SU-DHL-6 (cell line): ENCODE results near the gene TBX18.

Experiments
- H2AFZ ChIP-seq: fragments of 200-600 bp; sonication (generic); 2 replicates; pipeline ENCODE4 v1.6.1; 2014; ENCODE audit warnings: low read depth, mild to moderate bottlenecking, moderate library complexity, mixed read lengths, antibody characterized with exemption, low read length; ENCODE audit not compliant: severe bottlenecking
- H3F3A ChIP-seq: fragments of 200-600 bp; shearing (Covaris generic); 2 replicates; pipeline ENCODE4 v1.6.0; 2016; ENCODE audit warnings: antibody characterized with exemption, mild to moderate bottlenecking; ENCODE audit not compliant: insufficient read depth
- H3K27ac ChIP-seq: fragments of 200-600 bp; sonication (generic); 2 replicates; pipeline ENCODE4 v1.5.1; 2016; ENCODE audit warnings: low read depth, mild to moderate bottlenecking, low read length, moderate library complexity, mixed read lengths
- H3K27me3 ChIP-seq: fragments of 200-600 bp; sonication (generic), shearing (Covaris generic); 2 replicates; pipeline ENCODE4 v1.6.0; 2014; ENCODE audit warnings: mild to moderate bottlenecking, low read length
- H3K36me3 ChIP-seq: fragments of 200-600 bp; sonication (generic); 2 replicates; pipeline ENCODE4 v1.6.1; 2014; ENCODE audit warnings: mild to moderate bottlenecking, low read length, mixed read lengths
- H3K4me2 ChIP-seq: fragments of 300-600, 200-600 bp; shearing (Covaris generic), sonication (generic); 2 replicates; pipeline ENCODE4 v1.6.0; 2014; ENCODE audit warnings: low read length, low read depth, mild to moderate bottlenecking; ENCODE audit not compliant: poor library complexity, severe bottlenecking
- H3K4me3 ChIP-seq: fragments of 200-600 bp; sonication (generic); 2 replicates; pipeline ENCODE4 v1.5.1; 2014; ENCODE audit warnings: antibody characterized with exemption, low read length, mild to moderate bottlenecking, mixed read lengths; ENCODE audit not compliant: insufficient read depth, poor library complexity, severe bottlenecking
- H3K79me2 ChIP-seq: fragments of 200-600 bp; sonication (generic); 2 replicates; pipeline ENCODE4 v1.6.1; 2014; ENCODE audit warnings: mild to moderate bottlenecking, low read length, moderate library complexity; ENCODE audit not compliant: insufficient read depth
- H3K9ac ChIP-seq: fragments of 200-600 bp; sonication (generic); 2 replicates; pipeline ENCODE4 v1.7.0; 2014; ENCODE audit warnings: mild to moderate bottlenecking, low read length
- H3K9me2 ChIP-seq: fragments of 200-600 bp; sonication (generic); replicated peaks from 2 replicates; pipeline ENCODE4 v1.6.1; 2014; ENCODE audit warnings: low read length; ENCODE audit not compliant: insufficient read depth
- H3K9me3 ChIP-seq: fragments of 200-600 bp; sonication (generic); 2 replicates; pipeline ENCODE4 v1.6.1; 2014; ENCODE audit warnings: low read length, mixed read lengths; ENCODE audit not compliant: insufficient read depth
- H4K20me1 ChIP-seq: fragments of 200-600 bp; sonication (generic); 2 replicates; pipeline ENCODE4 v1.6.1; 2014; ENCODE audit warnings: low read depth, mild to moderate bottlenecking, antibody characterized with exemption, low read length, moderate library complexity, mixed read lengths
- CTCF ChIP-seq: fragments of 200-600 bp; sonication (generic); IDR thresholded peaks from one replicate; pipeline ENCODE4 v1.5.1; 2017; ENCODE audit warnings: antibody characterized with exemption, mild to moderate bottlenecking, low read length, moderate library complexity; ENCODE audit not compliant: insufficient read depth, poor library complexity, severe bottlenecking
- EZH2phosphoT487 ChIP-seq: fragments of 200-600 bp; sonication (generic), shearing (Covaris generic); conservative IDR thresholded peaks from 2 replicates; pipeline ENCODE4 v1.6.1; 2018; ENCODE audit warnings: mild to moderate bottlenecking, antibody characterized with exemption, low read length, moderate library complexity, mixed read lengths

Gene TBX18

GRCh38 chr6:84743616-84744015, 20.8 kb downstream of the TBX18 start:
- no peaks in the 10 kb centered on the region for H3K79me2 ChIP-seq
- H3K27me3 ChIP-seq: no peaks in the 10 kb centered on the region
- H3K27ac ChIP-seq: no peak overlapping the region
- H3K9me2 ChIP-seq: no peaks in the 10 kb centered on the region
- H3K9ac ChIP-seq: no peak overlapping the region
- no peaks in the 10 kb centered on the region for H3K36me3 ChIP-seq
- no peak for TF ChIP-seq EZH2phosphoT487
- TF ChIP-seq CTCF: no peak
- no peak overlapping the region for H3K4me3 ChIP-seq
- no peaks in the 10 kb centered on the region for H3K9me3 ChIP-seq
- no peaks in the 10 kb centered on the region for H4K20me1 ChIP-seq
- H3F3A ChIP-seq: no peaks in the 10 kb centered on the region
- H3K4me2 ChIP-seq: no peak overlapping the region
- H2AFZ ChIP-seq: no peak overlapping the region

- no peak overlapping the region for H3K4me3 ChIP-seq
- H3K9me2 ChIP-seq: no peaks in the 10 kb centered on the region
- TF ChIP-seq CTCF (no peak), EZH2phosphoT487 (no peak)
- H3F3A ChIP-seq: no peaks in the 10 kb centered on the region
- H2AFZ ChIP-seq: no peak overlapping the region
- no peaks in the 10 kb centered on the region for H3K36me3 ChIP-seq
- no peaks in the 10 kb centered on the region for H3K9me3 ChIP-seq
- no peak overlapping the region for H3K4me2 ChIP-seq
- no peaks in the 10 kb centered on the region for H3K27me3 ChIP-seq
- no peak overlapping the region for H3K9ac ChIP-seq
- H3K79me2 ChIP-seq: no peaks in the 10 kb centered on the region
- H3K27ac ChIP-seq: no peak overlapping the region
- H4K20me1 ChIP-seq: no peaks in the 10 kb centered on the region
These were observed 24.0 kb downstream of the TBX18 start for GRCh38 chr6:84740385-84740784.

GRCh38 chr6:84739866-84740208, 24.6 kb downstream of the TBX18 start:
- Histone ChIP-seq H3K27me3 (no peaks in the 10 kb centered on the region), H3K9me2 (no peaks in the 10 kb centered on the region), H4K20me1 (no peaks in the 10 kb centered on the region), H2AFZ (no peak overlapping the region), H3K4me2 (no peak overlapping the region), H3F3A (no peaks in the 10 kb centered on the region), H3K79me2 (no peaks in the 10 kb centered on the region), H3K27ac (no peak overlapping the region), H3K9me3 (no peaks in the 10 kb centered on the region), H3K4me3 (no peak overlapping the region), H3K9ac (no peak overlapping the region), H3K36me3 (no peaks in the 10 kb centered on the region)
- TF ChIP-seq EZH2phosphoT487 (no peak), CTCF (no peak)
